ENCODE measurements around the gene CNTRL.
"Not testable (repeated sequence)": the region's sequence is repeated elsewhere in the genome, so short reads cannot be mapped to it uniquely, and the experiment has no call there.

The CNTRL gene, protein sequence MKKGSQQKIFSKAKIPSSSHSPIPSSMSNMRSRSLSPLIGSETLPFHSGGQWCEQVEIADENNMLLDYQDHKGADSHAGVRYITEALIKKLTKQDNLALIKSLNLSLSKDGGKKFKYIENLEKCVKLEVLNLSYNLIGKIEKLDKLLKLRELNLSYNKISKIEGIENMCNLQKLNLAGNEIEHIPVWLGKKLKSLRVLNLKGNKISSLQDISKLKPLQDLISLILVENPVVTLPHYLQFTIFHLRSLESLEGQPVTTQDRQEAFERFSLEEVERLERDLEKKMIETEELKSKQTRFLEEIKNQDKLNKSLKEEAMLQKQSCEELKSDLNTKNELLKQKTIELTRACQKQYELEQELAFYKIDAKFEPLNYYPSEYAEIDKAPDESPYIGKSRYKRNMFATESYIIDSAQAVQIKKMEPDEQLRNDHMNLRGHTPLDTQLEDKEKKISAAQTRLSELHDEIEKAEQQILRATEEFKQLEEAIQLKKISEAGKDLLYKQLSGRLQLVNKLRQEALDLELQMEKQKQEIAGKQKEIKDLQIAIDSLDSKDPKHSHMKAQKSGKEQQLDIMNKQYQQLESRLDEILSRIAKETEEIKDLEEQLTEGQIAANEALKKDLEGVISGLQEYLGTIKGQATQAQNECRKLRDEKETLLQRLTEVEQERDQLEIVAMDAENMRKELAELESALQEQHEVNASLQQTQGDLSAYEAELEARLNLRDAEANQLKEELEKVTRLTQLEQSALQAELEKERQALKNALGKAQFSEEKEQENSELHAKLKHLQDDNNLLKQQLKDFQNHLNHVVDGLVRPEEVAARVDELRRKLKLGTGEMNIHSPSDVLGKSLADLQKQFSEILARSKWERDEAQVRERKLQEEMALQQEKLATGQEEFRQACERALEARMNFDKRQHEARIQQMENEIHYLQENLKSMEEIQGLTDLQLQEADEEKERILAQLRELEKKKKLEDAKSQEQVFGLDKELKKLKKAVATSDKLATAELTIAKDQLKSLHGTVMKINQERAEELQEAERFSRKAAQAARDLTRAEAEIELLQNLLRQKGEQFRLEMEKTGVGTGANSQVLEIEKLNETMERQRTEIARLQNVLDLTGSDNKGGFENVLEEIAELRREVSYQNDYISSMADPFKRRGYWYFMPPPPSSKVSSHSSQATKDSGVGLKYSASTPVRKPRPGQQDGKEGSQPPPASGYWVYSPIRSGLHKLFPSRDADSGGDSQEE (N-terminal part only)

DNA sequence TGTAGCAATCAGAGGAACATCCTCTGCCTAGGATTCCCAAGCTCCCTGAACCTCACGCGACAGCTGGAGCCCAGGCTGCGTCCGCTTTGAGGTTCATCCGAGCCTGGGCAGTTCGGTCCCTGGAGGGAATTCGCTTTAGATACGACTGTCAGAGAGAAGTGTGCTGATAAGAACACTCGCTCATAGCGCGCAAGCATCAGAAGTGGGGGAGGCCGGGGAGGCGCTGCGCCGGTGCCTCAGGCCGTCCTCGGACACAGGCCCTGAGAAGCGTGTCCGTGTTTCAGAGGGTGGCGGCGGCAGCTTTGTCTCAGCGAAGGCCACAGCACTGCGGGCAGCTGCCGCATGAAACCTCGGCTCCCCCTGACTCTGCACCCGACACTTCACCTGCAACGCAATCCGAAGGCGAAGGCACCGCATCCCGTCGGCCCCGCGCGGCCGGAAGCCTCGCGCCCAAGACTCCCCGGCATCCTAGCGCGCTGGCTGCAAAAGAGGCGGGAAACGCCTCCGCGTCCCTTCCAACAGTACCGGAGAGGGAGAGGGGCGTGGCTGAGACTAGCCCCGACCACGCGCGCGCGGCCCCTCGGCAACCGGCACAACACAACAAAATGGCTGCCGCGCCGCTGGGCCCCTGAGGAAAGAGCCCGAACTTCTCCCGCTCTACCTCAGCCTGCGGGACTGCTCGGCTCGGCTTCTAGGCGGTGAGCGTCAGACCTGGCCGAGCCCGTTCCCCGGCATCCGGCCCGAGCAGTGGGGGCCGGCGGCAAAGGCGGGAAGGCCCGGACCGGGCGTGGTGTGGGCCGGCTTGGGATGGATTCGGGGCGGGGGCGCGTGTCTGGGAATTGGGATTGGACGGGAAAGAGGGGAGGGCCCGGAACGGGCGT is at the start of gene CNTRL:
CNTRL (plus strand) TSS at position 586 of the 881 bp plus-strand sequence. CDS start 13,372 bp downstream, outside the sequence.
- DNase-seq (ENCODE audit: low read depth in 2 of 3, low spot score in 2 of 3): peak; percentile 78 to 88 (median 84)

DNA sequence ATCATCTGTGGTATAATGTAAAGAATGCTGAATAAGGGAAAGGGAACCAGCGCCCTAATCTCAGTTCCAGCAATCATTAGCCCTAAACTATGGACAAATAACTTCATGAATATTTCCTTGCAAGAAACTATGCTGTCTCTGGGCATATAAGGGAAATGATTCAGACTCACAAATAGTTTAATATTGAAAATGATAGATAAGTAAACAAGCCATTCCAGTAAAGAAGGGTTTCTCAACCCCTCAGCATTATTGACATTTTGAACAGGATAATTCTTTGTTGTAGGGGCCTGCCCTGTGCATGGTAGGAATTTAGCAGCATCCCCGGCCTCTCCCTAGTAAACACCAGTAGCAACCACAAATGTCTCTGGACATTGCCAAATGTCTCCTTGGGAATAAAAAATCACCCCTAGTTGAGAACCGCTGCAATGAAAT is 48.5 kb upstream of the CNTRL start:
- DNase-seq (ENCODE audit: low read depth in 2 of 3, low spot score in 2 of 3): no peak

DNA sequence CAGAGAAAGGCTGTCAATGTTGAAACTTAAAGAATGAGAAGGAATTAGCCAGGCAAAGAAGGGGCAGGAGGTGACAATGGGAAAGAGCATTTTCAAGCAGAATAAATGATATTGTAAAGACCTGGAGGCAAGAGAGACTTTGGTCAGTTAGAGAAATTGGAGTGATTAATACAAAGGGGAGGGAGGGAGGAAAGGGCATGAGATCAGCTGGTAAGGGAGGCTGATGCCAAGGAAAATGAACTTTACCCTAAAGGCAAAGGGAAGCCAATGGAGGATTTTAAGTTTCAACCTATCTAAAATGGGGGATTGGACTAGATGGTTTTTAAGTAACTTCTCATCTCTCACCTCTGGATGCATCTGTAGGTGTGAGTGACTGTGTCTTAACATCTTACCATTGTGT is 48.0 kb upstream of the CNTRL start:
- DNase-seq (ENCODE audit: low read depth in 2 of 3, low spot score in 2 of 3): no peak

DNA sequence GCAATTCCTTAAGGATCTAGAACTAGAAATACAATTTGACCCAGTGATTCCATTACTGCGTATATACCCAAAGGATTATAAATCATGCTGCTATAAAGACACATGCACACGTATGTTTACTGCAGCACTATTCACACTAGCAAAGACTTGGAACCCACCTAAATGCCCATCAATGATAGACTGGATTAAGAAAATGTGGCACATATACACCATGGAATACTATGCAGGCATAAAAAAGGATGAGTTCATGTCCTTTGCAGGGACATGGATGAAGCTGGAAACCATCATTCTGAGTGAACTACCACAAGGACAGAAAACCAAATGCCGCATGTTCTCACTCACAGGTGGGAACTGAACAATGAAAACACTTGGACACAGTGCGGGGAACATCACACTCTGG is 46.5 kb upstream of the CNTRL start:
- DNase-seq (ENCODE audit: low read depth in 2 of 3, low spot score in 2 of 3): not testable (repeated sequence)

DNA sequence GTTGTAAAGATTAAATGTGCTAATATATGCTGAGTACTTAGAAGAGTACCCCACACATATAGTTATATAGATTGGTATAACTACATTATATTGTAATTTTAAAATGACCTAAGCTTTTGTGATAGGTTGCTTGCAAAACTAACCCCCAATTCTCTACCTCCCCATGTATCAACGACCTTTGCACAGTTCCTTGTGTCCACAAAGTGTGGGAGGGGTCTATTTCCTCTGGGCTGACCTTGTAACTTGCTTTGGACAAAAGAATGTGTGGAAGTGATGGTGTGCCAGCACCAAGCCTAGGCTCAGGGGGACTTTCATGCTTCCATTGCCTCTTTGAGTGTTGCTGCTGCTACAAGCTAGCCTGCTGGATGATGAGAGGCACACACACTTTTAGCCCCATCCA is 45.3 kb upstream of the CNTRL start:
- DNase-seq (ENCODE audit: low read depth in 2 of 3, low spot score in 2 of 3): no peak

DNA sequence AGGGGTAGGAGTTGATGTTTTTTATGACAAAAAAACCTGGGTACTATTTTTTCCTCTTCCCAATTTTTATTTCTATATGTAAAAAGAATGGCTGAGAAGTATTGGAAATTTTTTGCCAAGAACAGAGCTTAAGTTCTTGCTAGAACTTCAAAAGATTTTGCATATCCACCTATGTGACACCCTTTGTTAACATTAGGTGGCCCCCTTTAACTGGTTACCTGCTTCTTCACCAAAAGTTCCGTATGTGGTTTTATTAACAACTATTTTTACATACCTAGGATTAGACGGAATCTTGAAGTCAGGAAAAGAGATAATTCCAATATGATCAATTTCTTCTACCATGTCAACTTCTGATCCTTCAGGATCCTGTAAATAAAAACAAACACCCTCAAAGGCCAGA is 40.2 kb upstream of the CNTRL start:
- no peak for DNase-seq (ENCODE audit: low read depth in 2 of 3, low spot score in 2 of 3)

DNA sequence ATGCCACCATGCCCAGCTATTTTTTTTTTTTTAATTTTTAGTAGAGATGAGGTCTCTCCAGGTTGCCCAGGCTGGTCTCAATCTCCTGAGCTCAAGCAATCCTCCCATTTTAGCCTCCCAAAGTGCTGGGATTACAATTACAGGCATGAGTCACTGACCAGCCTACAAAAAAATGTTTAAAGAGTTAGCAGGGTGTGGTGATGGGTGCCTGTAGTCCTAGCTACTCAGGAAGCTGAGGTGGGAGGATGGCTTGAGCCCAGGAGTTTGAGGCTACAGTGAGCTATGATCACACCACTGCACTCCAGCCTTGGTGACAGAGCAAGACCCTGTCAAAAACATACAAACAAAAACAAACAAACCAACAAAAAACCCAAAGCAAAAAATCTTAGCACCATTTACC is 39.0 kb upstream of the CNTRL start:
- not testable (repeated sequence) for DNase-seq (ENCODE audit: low read depth in 2 of 3, low spot score in 2 of 3)

DNA sequence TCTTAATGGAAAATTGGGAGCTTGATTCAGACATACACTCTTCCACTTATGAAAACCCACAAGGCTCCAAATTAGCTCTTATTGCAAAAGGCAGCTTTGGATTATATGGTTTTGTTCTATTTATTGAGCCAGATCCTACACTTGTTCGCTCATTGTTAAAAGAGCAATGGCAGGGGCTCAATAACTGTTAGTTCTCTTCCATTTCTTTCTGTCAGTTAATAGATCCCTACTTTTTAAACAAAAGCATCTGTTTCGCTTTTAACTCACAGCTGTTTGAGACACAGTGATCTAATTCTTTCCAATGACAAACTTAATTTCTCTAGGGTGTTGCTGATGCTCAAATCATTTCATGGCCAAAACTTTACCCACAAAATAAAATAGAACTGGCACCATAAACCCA is 36.4 kb upstream of the CNTRL start:
- no peak for DNase-seq (ENCODE audit: low read depth in 2 of 3, low spot score in 2 of 3)

DNA sequence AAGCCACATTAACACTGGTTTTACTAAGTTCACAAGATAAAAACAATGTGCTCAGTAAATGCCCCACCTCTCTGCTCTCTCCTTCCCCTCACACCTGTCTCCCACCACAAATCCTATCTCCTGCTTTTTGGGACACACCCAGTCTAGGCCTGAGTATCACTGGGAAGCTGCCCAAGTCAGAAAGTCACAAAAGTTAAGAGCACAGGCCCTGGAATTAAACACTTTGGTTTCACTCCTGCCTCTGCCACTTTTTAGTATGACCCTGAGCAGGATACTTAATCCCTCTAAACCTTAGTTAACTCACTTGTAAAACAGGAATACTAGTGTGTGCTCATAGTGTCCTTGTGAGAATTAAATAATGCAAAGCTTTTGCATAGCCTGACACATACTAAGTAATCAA is 36.0 kb upstream of the CNTRL start:
- no peak for DNase-seq (ENCODE audit: low read depth in 2 of 3, low spot score in 2 of 3)

DNA sequence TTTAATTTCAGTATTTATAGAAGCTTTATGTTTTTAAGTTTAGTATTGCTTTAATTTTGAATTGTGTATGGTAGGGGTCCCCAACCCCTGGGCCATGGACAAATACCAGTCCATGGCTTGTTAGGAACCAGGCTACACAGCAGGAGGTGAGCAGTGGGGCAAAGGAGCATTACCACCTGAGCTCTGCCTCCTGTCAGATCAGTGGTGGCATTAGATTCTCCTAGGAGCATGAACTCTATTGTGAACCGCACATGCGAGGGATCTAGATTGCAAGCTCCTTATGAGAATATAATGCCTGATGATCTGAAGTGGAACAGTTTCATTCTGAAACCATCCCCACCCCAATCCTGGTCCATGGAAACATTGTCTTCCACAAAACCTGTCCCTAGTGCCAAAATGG is 26.6 kb upstream of the CNTRL start:
- no peak for DNase-seq (ENCODE audit: low read depth in 2 of 3, low spot score in 2 of 3)

DNA sequence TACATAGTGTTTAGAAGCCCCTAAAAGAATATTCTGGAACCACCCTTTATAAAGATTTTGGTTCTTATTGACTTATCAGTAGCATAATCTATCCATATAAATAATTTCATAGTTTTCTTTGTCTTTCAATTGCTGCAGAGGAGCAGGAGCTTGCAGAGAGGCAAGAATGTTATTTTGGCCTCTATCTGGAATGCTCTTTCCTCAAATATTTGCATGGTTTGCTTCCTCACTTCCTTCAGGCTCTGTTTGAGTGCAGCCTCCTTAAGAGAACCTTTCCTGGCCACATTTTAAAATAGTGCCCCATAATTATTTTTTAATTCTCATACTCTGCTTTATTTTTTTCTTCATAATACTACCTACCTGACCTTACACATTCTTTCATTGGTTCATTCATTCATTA is 26.1 kb upstream of the CNTRL start:
- DNase-seq (ENCODE audit: low read depth in 2 of 3, low spot score in 2 of 3): no peak

DNA sequence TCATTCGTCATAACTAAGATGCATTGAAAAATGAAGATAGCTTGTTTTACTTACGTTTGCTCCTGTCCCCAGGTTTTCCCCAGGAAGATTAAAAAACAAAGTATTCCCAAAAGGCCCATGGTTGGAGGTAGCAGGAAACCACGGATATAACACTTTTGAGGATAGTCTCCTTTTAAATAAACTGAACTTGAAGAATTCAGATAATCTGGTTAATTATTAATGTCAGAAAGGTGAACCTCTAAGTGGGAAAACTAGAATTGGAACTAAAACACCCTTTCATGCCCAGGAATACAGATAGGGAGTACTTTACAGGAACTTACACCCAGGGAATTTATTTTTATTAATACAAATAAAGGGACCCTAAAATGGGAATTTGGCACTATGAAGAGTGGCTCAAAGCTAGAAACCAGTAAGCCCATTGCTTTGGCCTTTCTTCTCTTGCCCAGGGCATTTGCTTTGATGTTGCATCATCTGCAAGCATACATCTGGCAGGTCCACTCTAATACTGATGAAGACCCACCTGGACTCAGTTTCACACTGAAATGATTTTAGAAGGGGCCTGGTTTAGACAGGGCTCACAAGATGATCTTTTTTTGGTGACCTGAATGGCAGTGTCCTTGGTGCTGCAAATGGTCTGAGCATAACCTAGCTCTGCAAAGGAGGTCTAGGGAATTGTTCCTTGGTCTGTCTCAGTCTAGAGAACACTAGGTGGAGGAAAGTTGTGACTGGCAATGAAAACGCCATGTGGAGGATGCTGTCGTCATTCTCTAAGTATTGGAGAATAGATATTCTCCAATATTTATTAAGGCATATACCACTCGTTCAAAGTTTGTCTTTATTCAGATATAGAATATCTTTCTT is 24.4 kb upstream of the CNTRL start, which contains the start of gene C5:
C5 (minus strand) TSS at position 148 of the 861 bp plus-strand sequence; CDS start at position 119, 29 bp downstream.
- no peak for DNase-seq (ENCODE audit: low read depth in 2 of 3, low spot score in 2 of 3)

DNA sequence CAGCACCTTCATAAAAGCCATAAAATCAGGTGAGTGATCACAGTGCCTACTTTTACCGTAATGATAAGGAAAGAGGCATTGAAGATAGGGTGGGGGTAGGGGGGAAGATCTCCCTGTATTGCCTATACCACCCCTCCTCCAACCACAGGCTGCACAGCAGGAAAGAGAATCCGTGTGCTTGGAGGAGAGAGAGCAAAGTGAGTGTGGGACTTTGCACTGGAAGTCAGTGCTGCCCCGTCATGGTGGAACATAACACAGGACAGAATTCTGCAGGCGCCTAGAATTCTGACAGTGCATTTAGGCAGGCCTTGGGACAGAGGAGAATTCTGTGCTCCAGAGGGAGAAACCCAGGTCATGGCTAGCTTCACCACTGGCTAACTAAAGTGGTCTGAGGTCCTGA is 21.2 kb upstream of the CNTRL start:
- no peak for DNase-seq (ENCODE audit: low read depth in 2 of 3, low spot score in 2 of 3)

DNA sequence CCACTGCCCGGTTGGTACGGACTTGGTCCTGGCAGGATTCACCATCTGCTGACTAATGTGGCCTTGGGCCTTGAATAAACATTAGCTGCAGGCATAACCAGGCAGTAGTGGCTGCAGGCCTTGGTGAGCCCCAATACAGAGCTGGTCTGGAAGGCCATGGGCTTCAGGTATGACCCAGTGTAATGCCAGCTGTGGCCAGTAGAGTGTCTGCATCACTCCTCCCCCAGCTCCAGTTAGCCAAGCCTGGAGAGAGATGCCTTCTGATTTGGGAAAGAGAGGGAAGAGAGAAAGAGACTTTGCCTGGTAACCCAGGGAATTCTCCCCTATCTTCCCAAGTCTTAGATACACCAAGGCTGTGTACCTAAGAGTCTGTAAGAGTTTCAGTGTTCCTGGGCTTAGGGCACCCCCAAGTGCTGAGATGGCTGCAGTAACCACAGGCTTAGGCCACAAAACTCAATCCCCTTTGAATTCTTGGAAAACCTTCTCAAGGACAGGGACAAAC is 19.1 kb upstream of the CNTRL start:
- DNase-seq (ENCODE audit: low read depth in 2 of 3, low spot score in 2 of 3): no peak

DNA sequence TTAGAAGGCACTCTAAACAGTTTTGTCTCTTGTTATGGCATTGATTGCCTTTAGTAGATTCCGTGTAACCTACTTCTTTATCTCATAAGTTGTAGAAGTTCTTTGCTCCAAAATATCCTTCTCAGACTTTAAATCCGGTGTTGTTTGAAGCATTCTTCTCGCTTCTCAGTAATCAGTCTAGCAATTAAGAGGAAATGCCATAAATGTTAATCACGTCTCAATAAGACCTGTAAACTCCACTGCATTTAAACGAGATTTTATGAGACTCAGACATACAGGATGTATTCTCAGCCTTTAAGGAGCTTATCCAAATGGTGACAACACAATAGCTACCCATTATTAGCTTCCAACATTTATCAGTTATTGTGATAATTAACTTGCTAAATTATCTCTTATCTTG is 16.9 kb upstream of the CNTRL start:
- DNase-seq (ENCODE audit: low read depth in 2 of 3, low spot score in 2 of 3): no peak

DNA sequence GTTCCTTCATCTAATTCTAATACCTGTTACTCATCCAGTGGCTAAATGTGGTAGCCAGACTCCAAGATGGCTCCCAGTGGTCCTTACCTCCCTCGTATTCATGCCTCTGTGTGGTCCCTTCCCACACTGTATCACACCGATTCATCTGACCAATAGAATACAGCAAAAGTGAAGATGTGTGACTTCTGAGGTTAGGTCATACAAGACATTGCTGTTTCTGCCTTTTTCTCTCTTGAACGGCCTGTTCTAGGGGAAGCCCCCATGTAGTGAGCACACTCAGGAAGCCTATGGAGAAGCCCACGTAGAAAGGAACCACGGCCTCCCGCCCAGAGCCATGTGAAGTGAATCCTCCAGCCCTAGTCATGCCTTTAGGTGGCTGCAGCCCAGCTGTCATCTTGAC is 15.2 kb upstream of the CNTRL start:
- no peak for DNase-seq (ENCODE audit: low read depth in 2 of 3, low spot score in 2 of 3)

DNA sequence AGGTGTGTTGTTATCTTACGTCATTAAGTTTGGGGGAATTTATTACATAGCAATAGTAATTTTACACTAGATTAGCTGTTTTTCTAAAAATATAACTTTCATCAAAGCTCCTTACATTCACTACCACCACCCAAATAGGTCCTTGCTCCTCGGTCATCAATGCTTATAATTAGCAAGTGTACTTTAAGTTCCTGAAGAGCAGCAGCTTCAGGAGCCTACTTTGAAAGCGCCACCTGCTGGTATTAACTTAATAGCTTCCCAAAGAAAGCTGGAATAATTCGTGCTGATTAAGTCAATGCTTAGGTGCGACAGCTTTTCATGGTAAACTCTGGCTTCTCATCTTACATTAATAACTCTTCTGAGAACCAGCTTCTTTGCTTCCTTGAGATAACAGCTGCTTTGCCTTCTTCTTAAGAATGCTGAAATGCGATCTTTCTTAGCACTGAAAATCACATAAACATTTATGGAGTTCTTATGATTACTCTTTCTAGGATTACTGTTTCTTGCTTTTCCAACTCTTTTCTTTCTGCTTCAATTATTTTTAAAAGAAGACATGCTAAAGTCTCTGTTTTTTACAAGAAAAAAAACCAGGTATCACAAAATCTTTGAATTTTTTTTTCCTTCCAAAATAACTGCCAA is 14.6 kb upstream of the CNTRL start:
- DNase-seq (ENCODE audit: low read depth in 2 of 3, low spot score in 2 of 3): no peak

DNA sequence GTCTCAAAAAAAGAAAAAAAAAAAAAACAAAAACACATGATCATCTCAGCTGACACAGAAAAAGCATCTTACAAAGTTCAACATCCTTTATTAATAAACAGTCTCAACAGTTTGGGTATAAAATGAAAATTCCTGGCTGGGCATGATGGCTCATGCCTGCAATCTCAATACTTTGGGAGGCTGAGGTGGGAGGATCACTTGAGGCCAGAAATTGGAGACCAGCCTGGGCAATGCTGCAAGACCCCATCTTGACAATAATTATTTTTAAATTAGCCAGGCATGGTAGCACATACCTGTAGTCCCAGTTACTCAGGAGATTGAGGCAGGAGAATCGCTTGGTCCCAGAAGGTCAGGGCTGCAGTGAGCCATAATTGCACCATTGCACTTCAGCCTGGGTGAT is 7.9 kb upstream of the CNTRL start:
- DNase-seq (ENCODE audit: low read depth in 2 of 3, low spot score in 2 of 3): no peak

DNA sequence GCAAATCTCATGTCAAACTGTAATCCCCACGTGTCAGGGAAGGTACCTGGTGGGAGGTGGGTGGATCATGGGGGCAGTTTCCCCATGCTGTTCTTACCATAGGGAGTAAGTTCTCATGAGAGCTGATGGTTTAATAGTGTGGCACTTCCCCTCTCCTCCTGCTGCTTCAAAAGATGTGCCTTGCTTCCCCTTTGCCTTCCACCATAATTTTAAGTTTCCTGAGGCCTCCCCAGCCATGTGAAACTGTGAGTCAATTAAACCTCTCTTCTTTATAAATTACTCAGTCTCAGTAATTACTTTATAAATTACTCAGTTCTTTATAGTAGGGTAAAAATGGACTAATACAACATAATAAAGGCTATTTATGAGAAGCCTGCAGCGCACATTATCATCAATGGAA is 7.1 kb upstream of the CNTRL start:
- DNase-seq (ENCODE audit: low read depth in 2 of 3, low spot score in 2 of 3): no peak
